DND-41 (cell line): Measurements from ENCODE around the gene MRPS31.

ENCODE experiments used
- ATAC-seq: fragments of 200-7000 bp; cut with Tn5 transposase; 3 replicates; pipeline ENCODE4 v1.9.1; 2021; ENCODE audit warnings: low read depth; ENCODE audit not compliant: insufficient read depth
- DNase-seq: peaks from one replicate; pipeline ENCODE4 v3.0.0-alpha.2; 2020
- H2AFZ ChIP-seq: 2 replicates; pipeline ENCODE4 v1.6.0; 2012; ENCODE audit warnings: low read depth, low read length
- H3K27ac ChIP-seq: 2 replicates; pipeline ENCODE4 v1.5.1; 2012; ENCODE audit warnings: low read length, inconsistent platforms
- H3K27me3 ChIP-seq: fragments of 200-600 bp; sonication (generic); 2 replicates; pipeline ENCODE4 v1.6.0; 2012; ENCODE audit warnings: low read length, mild to moderate bottlenecking, inconsistent platforms; ENCODE audit not compliant: insufficient read depth, poor library complexity
- H3K36me3 ChIP-seq: 2 replicates; pipeline ENCODE4 v1.5.1; 2012; ENCODE audit warnings: low read length, inconsistent platforms; ENCODE audit not compliant: insufficient read depth
- H3K4me1 ChIP-seq: 2 replicates; pipeline ENCODE4 v1.5.1; 2012; ENCODE audit warnings: mild to moderate bottlenecking, low read length; ENCODE audit not compliant: insufficient read depth
- H3K4me2 ChIP-seq: 2 replicates; pipeline ENCODE4 v1.6.0; 2012; ENCODE audit warnings: mild to moderate bottlenecking, moderate library complexity, low read length, inconsistent platforms; ENCODE audit not compliant: insufficient read depth
- H3K4me3 ChIP-seq, 2 experiments: fragments of 200-600 bp in 1 of 2; shearing (Covaris generic) in 1 of 2; 2 replicates each; pipeline ENCODE4 v1.5.1; 2012 to 2016; ENCODE audit warnings: inconsistent platforms in 2 of 2, low read length in 2 of 2, mild to moderate bottlenecking in 2 of 2, low read depth in 1 of 2, moderate library complexity in 1 of 2
- H3K79me2 ChIP-seq: 2 replicates; pipeline ENCODE4 v1.6.0; 2012; ENCODE audit warnings: low read length, inconsistent platforms; ENCODE audit not compliant: insufficient read depth
- H3K9ac ChIP-seq: 2 replicates; pipeline ENCODE4 v1.6.0; 2012; ENCODE audit warnings: low read depth, mild to moderate bottlenecking, inconsistent platforms, low read length, moderate library complexity
- H3K9me3 ChIP-seq: 2 replicates; pipeline ENCODE4 v1.5.1; 2012; ENCODE audit warnings: low read length, moderate library complexity, mild to moderate bottlenecking, inconsistent platforms; ENCODE audit not compliant: insufficient read depth, severe bottlenecking
- H4K20me1 ChIP-seq: 2 replicates; pipeline ENCODE4 v1.6.0; 2012; ENCODE audit warnings: low read length; ENCODE audit not compliant: insufficient read depth
- CTCF ChIP-seq: IDR thresholded peaks from 2 replicates; pipeline ENCODE4 v1.5.1; 2012; ENCODE audit warnings: borderline replicate concordance, low read length, moderate library complexity, mild to moderate bottlenecking; ENCODE audit not compliant: poor library complexity, severe bottlenecking; ENCODE audit errors: extremely low read depth
- EZH2 ChIP-seq: IDR thresholded peaks from 3 replicates; pipeline ENCODE4 v1.6.1; 2012; ENCODE audit warnings: borderline replicate concordance, low read depth, mild to moderate bottlenecking, moderate library complexity, low read length, inconsistent platforms; ENCODE audit not compliant: severe bottlenecking

Gene MRPS31

GRCh38 chr13:40770934-40771618 is at the start of gene MRPS31:
Gene MRPS31, minus strand, starts transcription at chr13:40771190. Its CDS starts 54 bp downstream, at chr13:40771136.
- Histone ChIP-seq H3K27ac (peak within 1 kb of the TSS; percentile 90), H3K4me3 (peak within 1 kb of the TSS; percentile 45 to 80), H4K20me1 (no peaks in the 10 kb centered on the region), H3K9ac (peak within 1 kb of the TSS; percentile 67), H2AFZ (peak within 1 kb of the TSS; percentile 97), H3K4me1 (peaks cover 21% of the 10 kb centered on the region), H3K27me3 (no peaks in the 10 kb centered on the region), H3K79me2 (peaks cover 23% of the 10 kb centered on the region), H3K36me3 (peaks cover 4% of the 10 kb centered on the region; the same call in 1 of the 2 replicates), H3K9me3 (no peaks in the 10 kb centered on the region), H3K4me2 (peak within 1 kb of the TSS; percentile 75)
- TF ChIP-seq EZH2 = no peak
- TF ChIP-seq CTCF = no peak
- ATAC-seq (peak; percentile 99), DNase-seq (peak; percentile 95)

GRCh38 chr13:40819797-40820315 is 48.9 kb upstream of the MRPS31 start:
- H3K36me3 ChIP-seq = no peaks in the 10 kb centered on the region
- H2AFZ ChIP-seq = no peak overlapping the region
- no peak for TF ChIP-seq CTCF
- TF ChIP-seq EZH2 = no peak
- no peak overlapping the region for H3K4me2 ChIP-seq
- H3K27ac ChIP-seq = no peak overlapping the region
- no peak for DNase-seq
- ATAC-seq = no peak
- H3K9me3 ChIP-seq = no peaks in the 10 kb centered on the region
- H3K4me1 ChIP-seq = no peaks in the 10 kb centered on the region
- no peaks in the 10 kb centered on the region for H3K27me3 ChIP-seq
- no peaks in the 10 kb centered on the region for H4K20me1 ChIP-seq
- no peak overlapping the region for H3K4me3 ChIP-seq
- no peak overlapping the region for H3K9ac ChIP-seq
- no peaks in the 10 kb centered on the region for H3K79me2 ChIP-seq

GRCh38 chr13:40818926-40819325 is 47.9 kb upstream of the MRPS31 start:
- TF ChIP-seq EZH2 = no peak
- no peak for TF ChIP-seq CTCF
- Histone ChIP-seq H3K9me3 (peaks cover 4% of the 10 kb centered on the region), H3K27ac (no peak overlapping the region), H2AFZ (no peak overlapping the region), H3K4me1 (no peaks in the 10 kb centered on the region), H3K4me2 (no peak overlapping the region), H3K79me2 (no peaks in the 10 kb centered on the region), H3K27me3 (no peaks in the 10 kb centered on the region), H4K20me1 (no peaks in the 10 kb centered on the region), H3K4me3 (no peak overlapping the region), H3K36me3 (peaks cover 6% of the 10 kb centered on the region), H3K9ac (no peak overlapping the region)
- DNase-seq = no peak
- ATAC-seq = no peak
